Measurements from ENCODE around the gene PRDM16. TPM values are rescaled to one million over a fixed set of nuclear protein-coding genes. Genes with fewer than 3 reads are reported as not detected.

Gene PRDM16
- total RNA-seq, 1 experiment from 2014 or later = 22.3 TPM

- intact Hi-C loops (cut with micrococcal nuclease; ENCODE audit: unreplicated experiment) (no loop called here), in situ Hi-C loops (cut with HindIII; ENCODE audit: low pct_unique_long_range_greater_than_20kb, low sequenced_read_pairs) (no loop called here)
- ChIA-PET CTCF (no interaction called here), POLR2A (no interaction called here)
- no peak for DNase-seq (ENCODE audit: low read depth, low spot score)
- H3K27ac ChIP-seq (ENCODE audit: low read length) = no peak overlapping the region
- no peaks in the 10 kb centered on the region for H3K36me3 ChIP-seq (ENCODE audit: control insufficient read depth, insufficient read depth, low read length)
- TSS peak; percentile 49 for BruUV-seq (replicated peaks)
- H3K4me1 ChIP-seq (ENCODE audit: control insufficient read depth, insufficient read depth, low read length) = peaks cover 22% of the 10 kb centered on the region
- no peaks in the 10 kb centered on the region for H3K9me3 ChIP-seq (ENCODE audit: control insufficient read depth, insufficient read depth, low read depth, low read length)
- no peaks in the 10 kb centered on the region for H3K27me3 ChIP-seq (ENCODE audit: control insufficient read depth, insufficient read depth, low read length)
- no peak overlapping the region for H3K4me3 ChIP-seq (ENCODE audit: low read depth in 2 of 2, low read length in 2 of 2)
- TF ChIP-seq REST (IDR thresholded peaks at IDR 0.05; ENCODE audit: insufficient read depth in 1 of 2, low read depth in 2 of 2, low read length in 1 of 2) = no peak
- TF ChIP-seq SIN3A (IDR thresholded peaks at IDR 0.05; ENCODE audit: borderline replicate concordance, insufficient read depth, low read depth, low read length) = no peak
- no peak for TF ChIP-seq POLR2AphosphoS5 (IDR thresholded peaks at IDR 0.05; ENCODE audit: low read depth, low read length)
- ATAC-seq = no peak
Measured at GRCh38 chr1:3064296-3064850, 4.6 kb upstream of the PRDM16 start.

- in situ Hi-C loops (cut with HindIII; ENCODE audit: low pct_unique_long_range_greater_than_20kb, low sequenced_read_pairs) = no loop called here
- intact Hi-C loops (cut with micrococcal nuclease; ENCODE audit: unreplicated experiment) = loop anchor here (5.0 kb wide), 1 partner anchor 357 kb away; no protein-coding TSS in a partner anchor
Measured at GRCh38 chr1:3064901-3065300, 4.1 kb upstream of the PRDM16 start.

More at GRCh38 chr1:3064901-3065300, 4.1 kb upstream of the PRDM16 start:
- no peak overlapping the region for H3K4me3 ChIP-seq (ENCODE audit: low read depth in 2 of 2, low read length in 2 of 2)
- H3K36me3 ChIP-seq (ENCODE audit: control insufficient read depth, insufficient read depth, low read length) = no peaks in the 10 kb centered on the region; the same call in 1 of the 2 replicates
- ChIA-PET CTCF (no interaction called here), POLR2A (no interaction called here)
- no TSS peak for BruUV-seq (replicated peaks)
- TF ChIP-seq REST (IDR thresholded peaks at IDR 0.05; ENCODE audit: insufficient read depth in 1 of 2, low read depth in 2 of 2, low read length in 1 of 2) (no peak), CTCF (IDR thresholded peaks at IDR 0.05) (no peak), TCF7L2 (IDR thresholded peaks at IDR 0.05; ENCODE audit: low read depth, low read length) (no peak), POLR2AphosphoS5 (IDR thresholded peaks at IDR 0.05; ENCODE audit: low read depth, low read length) (no peak), SIN3A (IDR thresholded peaks at IDR 0.05; ENCODE audit: borderline replicate concordance, insufficient read depth, low read depth, low read length) (no peak)
- no peaks in the 10 kb centered on the region for H3K9me3 ChIP-seq (ENCODE audit: control insufficient read depth, insufficient read depth, low read depth, low read length)
- no peaks in the 10 kb centered on the region for H3K27me3 ChIP-seq (ENCODE audit: control insufficient read depth, insufficient read depth, low read length)
- ATAC-seq = no peak
- DNase-seq (ENCODE audit: low read depth, low spot score) = no peak
- peaks cover 22% of the 10 kb centered on the region for H3K4me1 ChIP-seq (ENCODE audit: control insufficient read depth, insufficient read depth, low read length)
- no peak overlapping the region for H3K27ac ChIP-seq (ENCODE audit: low read length)
